ENCODE measurements around the gene HNRNPA1.

HNRNPA1 gene

DNA sequence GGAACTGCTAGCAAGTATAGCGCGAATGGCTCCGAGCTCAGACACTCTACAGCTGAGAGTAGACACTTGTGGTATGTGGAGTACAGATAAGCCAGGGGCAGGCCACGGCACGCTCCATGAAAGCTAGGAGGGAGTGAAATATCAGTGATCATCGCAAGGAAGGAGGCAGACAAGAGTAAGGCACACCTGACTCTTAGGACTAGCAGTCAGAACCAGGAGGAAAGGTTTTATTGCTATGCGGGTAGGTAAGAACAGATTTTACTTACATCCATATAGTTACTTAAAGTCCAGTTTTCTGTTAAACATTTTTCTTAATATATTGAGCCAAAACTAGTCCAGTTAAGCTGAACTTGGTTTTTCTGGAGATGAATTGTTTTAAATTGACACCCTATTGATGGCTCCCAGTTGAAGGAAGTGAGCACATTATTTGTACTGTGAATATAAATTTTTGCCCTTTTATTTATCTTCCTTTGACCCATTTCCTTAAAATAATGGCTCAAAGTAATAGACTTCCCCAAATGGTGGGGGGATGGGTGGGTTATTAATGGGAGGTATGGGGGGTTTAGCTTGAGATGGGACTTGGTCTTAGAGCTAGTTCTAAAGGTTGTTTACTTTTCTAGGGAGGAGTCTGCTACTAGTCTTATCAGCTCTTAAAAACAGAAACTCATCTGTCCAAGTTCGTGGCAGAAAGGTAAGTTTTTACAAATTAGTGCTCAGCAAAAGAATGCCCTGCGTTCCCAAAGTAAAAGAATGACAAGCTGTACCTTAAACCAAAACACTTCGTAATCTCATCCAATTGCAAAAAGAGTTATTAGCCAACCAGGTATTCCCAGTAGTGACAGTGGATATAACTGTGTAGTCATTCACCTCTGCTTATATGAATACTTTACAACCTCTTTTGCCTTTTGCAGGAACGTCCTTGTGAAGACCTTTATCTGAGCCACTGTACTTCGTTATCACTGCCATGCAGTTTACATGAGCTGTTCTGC is 5.8 kb downstream of the HNRNPA1 start:
- no peak for TF ChIP-seq GATA3 (IDR thresholded peaks at IDR 0.05; ENCODE audit: low read depth, low read length)
- TF ChIP-seq GATA2 (IDR thresholded peaks at IDR 0.05; ENCODE audit: low read depth, low read length), result no peak

- TF ChIP-seq GATA2 (IDR thresholded peaks at IDR 0.05; ENCODE audit: low read depth, low read length) (no peak), GATA3 (IDR thresholded peaks at IDR 0.05; ENCODE audit: low read depth, low read length) (no peak)
Observed at GRCh38 chr12:54287261-54288157, 7.0 kb downstream of the HNRNPA1 start.

GRCh38 chr12:54292083-54292930 is 11.8 kb downstream of the HNRNPA1 start:
- no peak for TF ChIP-seq GATA3 (IDR thresholded peaks at IDR 0.05; ENCODE audit: low read depth, low read length)
- TF ChIP-seq GATA2 (IDR thresholded peaks at IDR 0.05; ENCODE audit: low read depth, low read length), result no peak

DNA sequence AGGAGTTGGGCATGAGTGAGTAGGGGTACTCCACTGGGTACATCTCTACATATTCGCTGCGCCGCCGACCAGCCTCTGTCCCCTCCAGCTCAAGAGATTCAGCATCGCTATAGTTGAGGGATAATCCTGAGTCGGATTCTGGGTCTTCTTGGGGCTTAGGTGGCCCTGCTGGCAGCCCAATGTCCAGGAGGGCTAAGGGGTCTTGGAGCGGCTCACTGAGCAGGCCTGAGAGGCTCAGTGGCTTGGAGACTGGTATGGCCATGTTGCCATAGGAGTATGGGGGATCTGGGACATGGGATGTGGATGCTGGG is 12.4 kb downstream of the HNRNPA1 start:
- TF ChIP-seq GATA2 (IDR thresholded peaks at IDR 0.05; ENCODE audit: low read depth, low read length), result no peak

DNA sequence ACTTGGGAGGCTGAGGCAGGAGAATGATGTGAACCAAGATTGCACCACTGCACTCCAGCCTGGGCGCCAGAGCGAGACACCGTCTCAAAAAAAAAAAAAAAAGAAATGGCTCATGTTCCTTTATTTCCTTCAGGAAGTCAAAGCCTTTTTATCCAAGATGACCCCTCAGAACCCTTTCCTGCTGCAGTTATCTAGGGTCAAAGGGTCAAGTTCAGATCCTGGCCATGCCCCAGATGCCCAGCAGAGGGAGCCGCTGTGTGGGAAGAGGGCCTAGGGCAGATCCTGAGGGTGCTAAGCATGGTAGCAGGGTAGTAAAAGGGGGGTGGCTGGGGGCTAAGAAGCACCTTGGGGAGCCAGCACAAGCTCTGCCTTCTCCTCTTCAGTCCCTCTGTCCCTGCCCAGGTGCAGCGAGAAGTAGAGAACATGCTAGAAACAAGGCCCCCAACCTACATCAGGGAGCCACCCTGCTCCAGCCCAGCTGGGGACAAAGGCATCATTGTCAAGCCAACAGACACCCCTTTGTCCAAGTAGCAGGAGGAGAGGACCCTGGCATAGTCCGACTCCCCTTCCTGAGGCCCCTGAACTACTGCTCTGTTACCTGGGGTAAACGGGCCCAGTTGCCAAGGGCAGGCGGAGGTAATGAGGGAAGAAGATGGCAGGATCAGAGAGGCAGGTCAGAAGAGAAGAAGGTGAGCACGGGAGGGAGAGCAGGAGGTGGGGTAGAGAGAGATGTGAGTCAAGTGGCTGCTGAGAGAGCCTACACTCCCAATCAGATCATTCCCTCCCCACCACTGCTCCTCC is 13.8 kb downstream of the HNRNPA1 start:
- TF ChIP-seq GATA2 (IDR thresholded peaks at IDR 0.05; ENCODE audit: low read depth, low read length), result no peak
- TF ChIP-seq GATA3 (IDR thresholded peaks at IDR 0.05; ENCODE audit: low read depth, low read length), result no peak

DNA sequence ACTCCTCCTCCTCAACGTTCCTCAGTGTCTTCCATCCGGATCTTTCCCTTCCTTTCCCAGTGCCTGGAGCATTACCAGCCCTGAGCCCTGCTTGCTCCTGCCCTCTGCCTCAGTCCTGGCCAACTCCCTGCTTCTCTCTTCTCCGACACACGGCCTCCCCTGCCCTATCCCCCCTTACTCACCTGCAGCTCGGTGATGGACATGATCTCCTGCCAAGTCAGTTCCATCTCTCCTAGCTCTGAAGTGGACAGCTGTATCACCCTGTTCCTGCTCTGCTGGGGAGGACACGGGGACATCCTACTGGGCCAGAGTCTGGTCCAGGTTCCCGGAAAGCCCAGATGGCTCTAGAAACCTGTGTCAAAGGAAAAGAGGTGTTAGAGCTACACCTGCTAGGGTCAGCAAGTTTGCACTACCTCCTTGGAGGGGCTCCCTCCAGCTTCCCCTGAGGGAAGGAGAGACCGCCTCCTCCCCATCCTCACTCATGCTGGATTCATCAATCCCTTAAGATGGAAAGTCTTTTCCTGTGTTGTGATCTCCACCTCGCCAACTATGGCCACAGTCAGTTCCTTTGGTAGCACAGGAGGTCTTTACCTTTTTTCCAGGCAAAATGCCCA is 14.5 kb downstream of the HNRNPA1 start:
- no peak for TF ChIP-seq GATA3 (IDR thresholded peaks at IDR 0.05; ENCODE audit: low read depth, low read length)
- no peak for TF ChIP-seq GATA2 (IDR thresholded peaks at IDR 0.05; ENCODE audit: low read depth, low read length)

GRCh38 chr12:54296393-54297099 is 16.0 kb downstream of the HNRNPA1 start:
- TF ChIP-seq GATA2 (IDR thresholded peaks at IDR 0.05; ENCODE audit: low read depth, low read length), result no peak
- no peak for TF ChIP-seq GATA3 (IDR thresholded peaks at IDR 0.05; ENCODE audit: low read depth, low read length)

DNA sequence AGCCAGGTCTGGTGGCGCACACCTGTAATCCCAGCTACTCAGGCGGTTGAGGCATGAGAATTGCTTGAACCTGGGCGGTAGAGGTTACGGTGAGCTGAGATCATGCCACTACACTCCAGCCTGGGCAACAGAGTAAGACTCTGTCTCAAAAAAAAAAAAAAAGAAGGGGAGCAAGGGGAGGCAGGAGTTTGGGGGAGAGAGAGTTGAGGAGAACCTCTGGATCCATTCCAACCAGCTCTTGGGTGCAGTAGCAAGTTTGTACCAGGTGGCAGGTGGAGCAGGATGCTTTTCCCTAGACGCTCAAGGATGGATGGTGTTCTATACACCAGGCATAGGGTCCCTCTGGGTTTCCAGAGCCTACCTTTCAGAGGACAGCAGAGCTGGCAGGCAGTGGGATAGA is 18.4 kb downstream of the HNRNPA1 start:
- no peak for TF ChIP-seq GATA2 (IDR thresholded peaks at IDR 0.05; ENCODE audit: low read depth, low read length)
- no peak for TF ChIP-seq GATA3 (IDR thresholded peaks at IDR 0.05; ENCODE audit: low read depth, low read length)

- TF ChIP-seq GATA2 (IDR thresholded peaks at IDR 0.05; ENCODE audit: low read depth, low read length) (no peak), GATA3 (IDR thresholded peaks at IDR 0.05; ENCODE audit: low read depth, low read length) (no peak)
Observed at GRCh38 chr12:54299515-54300224, 19.1 kb downstream of the HNRNPA1 start.

- no peak for TF ChIP-seq GATA3 (IDR thresholded peaks at IDR 0.05; ENCODE audit: low read depth, low read length)
- no peak for TF ChIP-seq GATA2 (IDR thresholded peaks at IDR 0.05; ENCODE audit: low read depth, low read length)
Observed at GRCh38 chr12:54300225-54300731, 19.8 kb downstream of the HNRNPA1 start.

GRCh38 chr12:54300732-54301427 is 20.4 kb downstream of the HNRNPA1 start, which contains the start of gene NFE2:
TSS of gene NFE2 (minus strand) at chr12:54301015. CDS start at chr12:54295248, 5,767 bp downstream.
- TF ChIP-seq GATA3 (IDR thresholded peaks at IDR 0.05; ENCODE audit: low read depth, low read length) (no peak), GATA2 (IDR thresholded peaks at IDR 0.05; ENCODE audit: low read depth, low read length) (no peak)
